SK-N-SH (cell line): ENCODE measurements around the gene HABP4. TPM values are rescaled to one million over a fixed set of nuclear protein-coding genes. Genes with fewer than 3 reads are reported as not detected.

ENCODE experiments used
- CTCF ChIA-PET: fragments of 300-600, 350-600 bp; formaldehyde crosslinking; extraction: SDS; loops from one replicate; lab custom pipeline; 2021; lab: Yijun Ruan, JAX
- POLR2A ChIA-PET: fragments of 350-600 bp; sonication (Branson Sonifier 250); formaldehyde crosslinking; extraction: SDS; loops from one replicate; lab custom pipeline; 2020; ENCODE audit warnings: antibody characterized with exemption, inconsistent platforms; lab: Yijun Ruan, JAX
- DNase-seq: peaks from one replicate; pipeline ENCODE4 v3.0.0; 2012
- H2AFZ ChIP-seq: fragments of 200-600 bp; sonication (generic); 2 replicates; pipeline ENCODE4 v1.8.1; 2016; ENCODE audit warnings: antibody characterized with exemption, mild to moderate bottlenecking, low read depth
- H3F3A ChIP-seq: fragments of 200-600 bp; sonication (generic); replicated peaks from 2 replicates; pipeline ENCODE3; 2016; ENCODE audit warnings: antibody characterized with exemption, mild to moderate bottlenecking; ENCODE audit not compliant: insufficient read depth
- H3K27ac ChIP-seq, 2 experiments: fragments of 200-500 bp in 1 of 2; fragments of 200-600 bp in 1 of 2; sonication (Bioruptor generic) in 1 of 2; sonication (generic), shearing (Covaris generic) in 1 of 2; 2 replicates each; pipeline versions ENCODE4 v1.5.1 to v1.6.1; 2014 to 2016; ENCODE audit warnings: low read depth in 2 of 2, inconsistent platforms in 1 of 2, low read length in 1 of 2, mild to moderate bottlenecking in 1 of 2, mixed read lengths in 1 of 2
- H3K27me3 ChIP-seq: fragments of 200-600 bp; sonication (generic), shearing (Covaris generic); 2 replicates; pipeline ENCODE4 v1.6.1; 2016; ENCODE audit warnings: mixed run types; ENCODE audit not compliant: insufficient read depth
- H3K36me3 ChIP-seq, 2 experiments: fragments of 200-500 bp in 1 of 2; fragments of 200-600 bp in 1 of 2; sonication (Bioruptor generic) in 1 of 2; sonication (generic) in 1 of 2; replicated peaks in 1 of 2; 2 replicates each; pipeline versions ENCODE3 to v1.5.1; 2014 to 2016; ENCODE audit warnings: low read length in 1 of 2, mild to moderate bottlenecking in 1 of 2; ENCODE audit not compliant: insufficient read depth in 2 of 2, control insufficient read depth in 1 of 2
- H3K4me1 ChIP-seq, 2 experiments: fragments of 200-500 bp in 1 of 2; fragments of 200-600 bp in 1 of 2; sonication (Bioruptor generic) in 1 of 2; sonication (generic), shearing (Covaris generic) in 1 of 2; 2 replicates each; pipeline versions ENCODE4 v1.5.1 to v1.6.1; 2014 to 2016; ENCODE audit warnings: low read depth in 1 of 2, low read length in 1 of 2, mixed run types in 1 of 2; ENCODE audit not compliant: insufficient read depth in 2 of 2, control insufficient read depth in 1 of 2
- H3K4me2 ChIP-seq: fragments of 200-600 bp; sonication (generic), shearing (Covaris generic); 2 replicates; pipeline ENCODE4 v1.6.1; 2017; ENCODE audit warnings: mixed run types
- H3K4me3 ChIP-seq, 2 experiments: fragments of 200-500 bp in 1 of 2; fragments of 200-600 bp in 1 of 2; sonication (Bioruptor generic) in 1 of 2; sonication (generic), shearing (Covaris generic) in 1 of 2; 2 replicates each; pipeline versions ENCODE4 v1.5.1 to v1.8.1; 2014 to 2016; ENCODE audit warnings: low read depth in 2 of 2, inconsistent platforms in 1 of 2, low read length in 1 of 2, mild to moderate bottlenecking in 1 of 2, mixed read lengths in 1 of 2, moderate library complexity in 1 of 2
- H3K79me2 ChIP-seq: fragments of 200-600 bp; sonication (generic); 2 replicates; pipeline ENCODE4 v1.8.1; 2017; ENCODE audit warnings: mild to moderate bottlenecking; ENCODE audit not compliant: insufficient read depth
- H3K9ac ChIP-seq: fragments of 200-600 bp; sonication (generic); 2 replicates; pipeline ENCODE4 v1.6.1; 2017; ENCODE audit warnings: mixed run types
- H3K9me2 ChIP-seq: fragments of 200-600 bp; sonication (generic); 2 replicates; pipeline ENCODE4 v1.6.1; 2017; ENCODE audit warnings: mixed run types
- H3K9me3 ChIP-seq: fragments of 200-600 bp; sonication (generic); 2 replicates; pipeline ENCODE4 v1.6.1; 2017; ENCODE audit warnings: mixed run types, mild to moderate bottlenecking, moderate library complexity
- H4K20me1 ChIP-seq: fragments of 200-600 bp; sonication (generic); 2 replicates; pipeline ENCODE4 v1.6.1; 2017; ENCODE audit warnings: mild to moderate bottlenecking, mixed run types; ENCODE audit not compliant: insufficient read depth
- CHD2 ChIP-seq: fragments of 150-350 bp; IDR thresholded peaks from 2 replicates; pipeline ENCODE4 v1.6.1; 2018; ENCODE audit warnings: low read length; ENCODE audit not compliant: partially characterized antibody
- ELF1 ChIP-seq: IDR thresholded peaks from 2 replicates; pipeline ENCODE4 v1.4.0; 2012
- FOXM1 ChIP-seq: IDR thresholded peaks from 2 replicates; pipeline ENCODE4 v1.4.0; 2012; ENCODE audit warnings: low read depth, mild to moderate bottlenecking
- JUND ChIP-seq: IDR thresholded peaks from 2 replicates; pipeline ENCODE4 v1.4.0; 2012
- NFIC ChIP-seq: IDR thresholded peaks from 2 replicates; pipeline ENCODE4 v1.4.0; 2012; ENCODE audit warnings: borderline replicate concordance
- PBX3 ChIP-seq: IDR thresholded peaks from 2 replicates; pipeline ENCODE4; 2012
- RCOR1 ChIP-seq: fragments of 150-350 bp; IDR thresholded peaks from 2 replicates; pipeline ENCODE4 v1.6.1; 2017; ENCODE audit warnings: antibody characterized with exemption, low read length
- SMC3 ChIP-seq: IDR thresholded peaks from 2 replicates; pipeline ENCODE4 v1.6.1; 2012; ENCODE audit warnings: low read depth, low read length, improper control_type of control experiment
- TCF12 ChIP-seq: IDR thresholded peaks from 2 replicates; pipeline ENCODE4 v1.4.0; 2012
- USF1 ChIP-seq: IDR thresholded peaks from 2 replicates; pipeline ENCODE4 v1.4.0; 2012; ENCODE audit warnings: low read depth, borderline replicate concordance
- ZBTB33 ChIP-seq: IDR thresholded peaks from 2 replicates; pipeline ENCODE4 v1.4.0; 2012; ENCODE audit warnings: low read depth, borderline replicate concordance
- WGBS: methylation state at CpG from one replicate; pipeline ENCODE4 v1.1.6; 2017; ENCODE audit warnings: low lambda C conversion rate; 5-methylcytosine and 5-hydroxymethylcytosine counted together
- polyA plus RNA-seq, 3 experiments: library from polyadenylated mRNA; depleted of rRNA; stranded (reverse); fragments of >200 nt; gene quantifications; 2 replicates each; pipeline ENCODE4 v1.2.3, GENCODE V29; 2012
- TF ChIP-seq, protein P1 (sequence below): fragments of 200-600 bp; sonication (generic); IDR thresholded peaks from 2 replicates; pipeline ENCODE4 v1.6.1; 2017; ENCODE audit warnings: antibody characterized with exemption, mild to moderate bottlenecking, moderate library complexity
- TF ChIP-seq, protein P2 (sequence below): fragments of 150-350 bp; IDR thresholded peaks from 2 replicates; pipeline ENCODE4 v1.6.1; 2016; ENCODE audit warnings: mild to moderate bottlenecking, low read depth, low read length

The HABP4 gene
- polyA plus RNA-seq, 1 of the 3 experiments (the other 2 are of a cell fraction), result 19.0 TPM

DNA sequence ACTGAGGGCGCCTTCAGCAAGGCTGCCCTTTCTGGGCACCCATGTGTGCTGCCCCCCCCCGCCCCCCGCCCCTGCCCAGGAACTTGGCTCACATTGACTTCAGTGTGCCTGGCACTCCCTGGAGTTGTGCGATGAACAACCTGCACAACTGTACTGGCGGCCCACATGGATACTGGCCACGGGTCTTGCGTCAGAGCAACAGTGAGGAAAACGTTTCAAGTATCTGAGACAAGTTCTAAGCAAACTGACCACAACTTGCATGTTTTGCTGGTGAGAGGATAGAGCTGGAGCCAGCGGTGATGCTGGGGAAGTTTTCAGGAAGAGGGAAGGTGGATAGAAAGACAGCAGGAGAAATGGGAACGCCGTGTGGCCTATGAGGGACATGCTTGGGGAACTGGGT is 45.4 kb downstream of the HABP4 start:
- no peak for DNase-seq
- whole genome bisulfite sequencing, result 90% methylated on average over 10 of the region's 11 CpGs
- H3K36me3 ChIP-seq, result peaks cover 13 to 17% of the 10 kb centered on the region in 2 experiments
- H3K79me2 ChIP-seq, result no peaks in the 10 kb centered on the region
- H3K4me3 ChIP-seq, result no peak overlapping the region
- H3K4me1 ChIP-seq, result no peaks in the 10 kb centered on the region
- no peaks in the 10 kb centered on the region for H3K9me2 ChIP-seq
- ChIA-PET POLR2A (no interaction called here), CTCF (no interaction called here)
- no peaks in the 10 kb centered on the region for H3K27me3 ChIP-seq
- no peak overlapping the region for H3K27ac ChIP-seq
- H3K9me3 ChIP-seq, result no peaks in the 10 kb centered on the region
- TF ChIP-seq, protein P1, sequence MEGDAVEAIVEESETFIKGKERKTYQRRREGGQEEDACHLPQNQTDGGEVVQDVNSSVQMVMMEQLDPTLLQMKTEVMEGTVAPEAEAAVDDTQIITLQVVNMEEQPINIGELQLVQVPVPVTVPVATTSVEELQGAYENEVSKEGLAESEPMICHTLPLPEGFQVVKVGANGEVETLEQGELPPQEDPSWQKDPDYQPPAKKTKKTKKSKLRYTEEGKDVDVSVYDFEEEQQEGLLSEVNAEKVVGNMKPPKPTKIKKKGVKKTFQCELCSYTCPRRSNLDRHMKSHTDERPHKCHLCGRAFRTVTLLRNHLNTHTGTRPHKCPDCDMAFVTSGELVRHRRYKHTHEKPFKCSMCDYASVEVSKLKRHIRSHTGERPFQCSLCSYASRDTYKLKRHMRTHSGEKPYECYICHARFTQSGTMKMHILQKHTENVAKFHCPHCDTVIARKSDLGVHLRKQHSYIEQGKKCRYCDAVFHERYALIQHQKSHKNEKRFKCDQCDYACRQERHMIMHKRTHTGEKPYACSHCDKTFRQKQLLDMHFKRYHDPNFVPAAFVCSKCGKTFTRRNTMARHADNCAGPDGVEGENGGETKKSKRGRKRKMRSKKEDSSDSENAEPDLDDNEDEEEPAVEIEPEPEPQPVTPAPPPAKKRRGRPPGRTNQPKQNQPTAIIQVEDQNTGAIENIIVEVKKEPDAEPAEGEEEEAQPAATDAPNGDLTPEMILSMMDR, result no peak
- TF ChIP-seq CHD2 (no peak), ZBTB33 (no peak)
- H2AFZ ChIP-seq, result no peak overlapping the region
- H4K20me1 ChIP-seq, result no peaks in the 10 kb centered on the region
- H3F3A ChIP-seq, result no peaks in the 10 kb centered on the region
- no peak overlapping the region for H3K9ac ChIP-seq
- H3K4me2 ChIP-seq, result no peak overlapping the region

DNA sequence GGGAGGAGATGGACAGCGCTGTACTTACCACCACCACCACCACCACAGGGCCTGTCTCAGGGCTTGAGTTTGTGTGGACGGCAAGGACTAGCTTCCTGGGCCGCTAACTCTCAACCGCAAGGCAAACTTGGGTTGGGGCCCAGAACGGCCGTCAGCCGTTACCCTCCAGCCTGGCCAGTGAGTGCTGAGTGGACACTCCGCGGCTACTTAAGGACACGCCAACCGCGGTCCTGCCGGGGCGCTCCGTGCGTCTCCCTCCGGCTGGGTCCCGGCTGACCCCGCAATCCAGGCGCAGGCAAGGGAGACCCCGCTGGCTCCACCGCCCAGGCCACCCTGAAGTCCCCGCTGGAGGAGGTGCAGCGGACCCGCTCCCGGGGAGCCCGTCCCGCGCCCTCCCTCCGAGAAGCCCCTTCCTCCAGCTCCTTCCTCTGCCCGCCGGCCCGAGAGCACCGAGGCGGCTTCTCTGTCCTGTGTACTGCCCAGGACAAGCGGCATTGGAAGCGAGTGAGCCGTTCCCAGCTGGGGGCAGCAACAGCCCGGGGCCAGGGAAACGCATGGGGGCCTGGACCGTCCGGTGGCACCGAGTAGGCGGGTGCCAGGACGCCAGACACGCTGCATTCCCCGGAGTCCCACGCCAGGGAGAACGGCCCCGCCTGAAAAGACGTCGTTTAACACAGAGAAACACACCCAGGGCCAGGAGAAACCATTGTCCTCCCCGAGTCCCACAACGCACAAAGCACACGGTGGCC is 46.6 kb downstream of the HABP4 start:
- no peak for DNase-seq
- no peaks in the 10 kb centered on the region for H4K20me1 ChIP-seq
- no peak overlapping the region for H3K4me3 ChIP-seq
- H2AFZ ChIP-seq, result no peak overlapping the region
- H3K27me3 ChIP-seq, result no peaks in the 10 kb centered on the region
- H3K9me3 ChIP-seq, result no peaks in the 10 kb centered on the region
- 96% methylated on average over 37 of the region's 55 CpGs for WGBS
- POLR2A ChIA-PET, result no interaction called here
- H3K9me2 ChIP-seq, result no peaks in the 10 kb centered on the region
- no peak overlapping the region for H3K27ac ChIP-seq
- TF ChIP-seq USF1, result no peak
- TF ChIP-seq FOXM1, result no peak
- TF ChIP-seq, all 33 proteins: peak for 0
- Histone ChIP-seq H3K4me2 (no peak overlapping the region), H3K36me3 (peaks cover 1 to 6% of the 10 kb centered on the region in 2 experiments), H3K4me1 (no peaks in the 10 kb centered on the region), H3F3A (peaks cover 3% of the 10 kb centered on the region), H3K79me2 (no peaks in the 10 kb centered on the region), H3K9ac (no peak overlapping the region)
- CTCF ChIA-PET, result no interaction called here

- 94% methylated on average over 17 of the region's 17 CpGs for WGBS
- no peak for TF ChIP-seq FOXM1
- TF ChIP-seq ZBTB33, result no peak
- TF ChIP-seq TCF12, result no peak
- TF ChIP-seq JUND, result no peak
- TF ChIP-seq, protein P2, sequence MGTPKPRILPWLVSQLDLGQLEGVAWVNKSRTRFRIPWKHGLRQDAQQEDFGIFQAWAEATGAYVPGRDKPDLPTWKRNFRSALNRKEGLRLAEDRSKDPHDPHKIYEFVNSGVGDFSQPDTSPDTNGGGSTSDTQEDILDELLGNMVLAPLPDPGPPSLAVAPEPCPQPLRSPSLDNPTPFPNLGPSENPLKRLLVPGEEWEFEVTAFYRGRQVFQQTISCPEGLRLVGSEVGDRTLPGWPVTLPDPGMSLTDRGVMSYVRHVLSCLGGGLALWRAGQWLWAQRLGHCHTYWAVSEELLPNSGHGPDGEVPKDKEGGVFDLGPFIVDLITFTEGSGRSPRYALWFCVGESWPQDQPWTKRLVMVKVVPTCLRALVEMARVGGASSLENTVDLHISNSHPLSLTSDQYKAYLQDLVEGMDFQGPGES, result no peak
- no peak for TF ChIP-seq NFIC
- TF ChIP-seq RCOR1, result no peak
- TF ChIP-seq SMC3, result no peak
- TF ChIP-seq ELF1, result no peak
- TF ChIP-seq PBX3, result no peak
Observed at GRCh38 chr9:96497117-96497399, 47.1 kb downstream of the HABP4 start.

More at GRCh38 chr9:96497117-96497399, 47.1 kb downstream of the HABP4 start:
- Histone ChIP-seq H3K9ac (no peak overlapping the region), H3K4me1 (no peaks in the 10 kb centered on the region), H3K4me2 (no peak overlapping the region), H3K79me2 (no peaks in the 10 kb centered on the region), H3K9me2 (no peaks in the 10 kb centered on the region), H3K9me3 (no peaks in the 10 kb centered on the region), H2AFZ (no peak overlapping the region), H3K4me3 (no peak overlapping the region), H4K20me1 (no peaks in the 10 kb centered on the region), H3K36me3 (peaks cover 0 to under 1% of the 10 kb centered on the region in 2 experiments), H3K27me3 (no peaks in the 10 kb centered on the region), H3K27ac (no peak overlapping the region), H3F3A (peaks cover 5% of the 10 kb centered on the region)
- ChIA-PET CTCF (no interaction called here), POLR2A (no interaction called here)
- no peak for DNase-seq
